Heart right ventricle (tissue), 16 donors: Measurements from ENCODE around the gene POU3F3. TPM values are rescaled to one million over a fixed set of nuclear protein-coding genes. Genes with fewer than 3 reads are reported as not detected.

Experiments used
- ATAC-seq, 8 donors: fragments of 200-7000 bp; cut with Tn5 transposase; one replicate each; pipeline ENCODE4 v1.9.1; 2020; ENCODE audit warnings: mild to moderate bottlenecking in 8 of 8, moderate library complexity in 8 of 8, moderate number of reproducible peaks in 1 of 8
- DNase-seq, 2 donors: peaks; one replicate each; pipeline ENCODE4 v3.0.0-alpha.2; 2020
- H3K27ac ChIP-seq, 10 donors: fragments of 200-600 bp; sonication (generic) in 2 of 10; one replicate each; pipeline versions ENCODE4 v1.5.0 to v1.8.0; 2020 to 2022; ENCODE audit warnings: mild to moderate bottlenecking in 3 of 10
- H3K27me3 ChIP-seq, 7 donors: fragments of 200-600 bp; one replicate each; pipeline ENCODE4 v1.8.0; 2021 to 2022; ENCODE audit warnings: mild to moderate bottlenecking in 2 of 7
- H3K36me3 ChIP-seq, 9 donors: fragments of 200-600 bp; sonication (generic) in 1 of 9; one replicate each; pipeline versions ENCODE4 v1.5.0 to v1.8.0; 2020 to 2022; ENCODE audit warnings: mild to moderate bottlenecking in 2 of 9
- H3K4me1 ChIP-seq, 9 donors: fragments of 200-600 bp; sonication (generic) in 1 of 9; one replicate each; pipeline versions ENCODE4 v1.5.0 to v1.8.0; 2020 to 2022; ENCODE audit warnings: mild to moderate bottlenecking in 4 of 9
- H3K4me3 ChIP-seq, 10 donors: fragments of 200-600 bp; sonication (generic) in 2 of 10; one replicate each; pipeline versions ENCODE4 v1.5.0 to v1.8.0; 2020 to 2022; ENCODE audit warnings: mild to moderate bottlenecking in 7 of 10, moderate library complexity in 2 of 10
- H3K9me3 ChIP-seq, 11 donors: fragments of 200-600 bp in 10 of 11; sonication (generic) in 2 of 11; one replicate each; pipeline versions ENCODE4 v1.5.0 to v1.8.0; 2013 to 2022; ENCODE audit warnings: mild to moderate bottlenecking in 2 of 11, control low read depth in 1 of 11, moderate library complexity in 1 of 11
- WGBS, 2 donors: extraction: QIAGEN DNeasy Blood & Tissue Kit; methylation state at CpG; one replicate each; pipeline ENCODE4 v1.1.7; 2013; ENCODE audit warnings: inconsistent platforms in 1 of 2; 5-methylcytosine and 5-hydroxymethylcytosine counted together
- intact Hi-C, 10 donors: fragments of 100-400 bp; cut with DNase I; formaldehyde crosslinking; loops; one replicate each; pipeline versions ENCODE4 v1.11.1 to v1.14.2; 2022
- polyA plus RNA-seq, 2 donors: library from polyadenylated mRNA; stranded (reverse); fragments of 200-250 nt; gene quantifications; one replicate each; pipeline ENCODE4 v1.2.3, GENCODE V29; 2013
- total RNA-seq, 10 donors: library from RNA; stranded (reverse); fragmentation: NEBNext Ultra II Directional in 3 of 10; extraction: Animal tissue kit (Norgen Biotek cat#: 25700) in 3 of 10; gene quantifications; one replicate each; pipeline versions ENCODE4 v1.2.1 to v1.2.4, GENCODE V29; 2021 to 2023
- TF ChIP-seq, protein P1 (sequence below), 9 donors: fragments of 200-600 bp; sonication (generic) in 2 of 9; IDR thresholded peaks; one replicate each; pipeline versions ENCODE4 v1.5.0 to v1.8.0; 2021 to 2022; ENCODE audit warnings: antibody characterized with exemption in 9 of 9, mild to moderate bottlenecking in 5 of 9, moderate library complexity in 1 of 9
- donor health status: Arrhythmogenic right ventricular cardiomyopathy.
- donor health status: ischemic (EF 13 %, LVEDD 7.1; RV severe dilation, severe dysfunction).
- donor health status: healthy with polysubstance abuse.
- donor health status: DM: no; HTN: yes; CAD: no.
- donor health status: DM: no; HTN: no; CAD: no.
- donor health status: ischemic (EF 25% LVEDD 6.9; RV normal size, moderate dysfunction).
- donor health status: ischemic (EF 25% LVEDD 5.7; RV mildly dilated, moderate dysfunction).
- donor health status: healthy.
- donor health status: DM: yes; HTN: yes; CAD: no.
- donor health status: Ischemic cardiomyopathy.
- donor health status: ischemic (EF 35%, LVEDD 5.7; RV mildly dilated, moderate dysfunction).
- donor health status: nonischemic (EF 11% LVEDD 7.7; RV severe dilation, severe dysfunction).
- donor health status: DM: yes; HTN: yes; CAD: no.
- donor health status: PGD.
- donor health status: ischemic (EF 29% LVEDD 5.4; RV normal size, mild dysfunction).
- donor health status: nonischemic (EF 23%, LVEDD 6.1; RV moderate dilation, normal function).

POU3F3 gene
- total and polyA plus RNA-seq, 12 donors: 0.04 to 0.61 (median 0.12) TPM; not detected in 5

GRCh38 chr2:104845552-104845931 is 8.4 kb upstream of the POU3F3 start:
- Histone ChIP-seq H3K27me3 (peaks cover 34 to 100% (median 99%) of the 10 kb centered on the region in 7 donors), H3K27ac (no peak overlapping the region), H3K36me3 (no peaks in the 10 kb centered on the region), H3K4me1 (peaks cover 0 to 32% (median 17%) of the 10 kb centered on the region in 9 donors), H3K9me3 (no peaks in the 10 kb centered on the region), H3K4me3 (peak overlapping the region in 1 of 10 donors; percentile 10)
- WGBS, 2 donors: 2 to 6% methylated on average over 13 of the region's 13 CpGs
- no peak for DNase-seq
- intact Hi-C loops: no loop called here
- ATAC-seq: no peak
- TF ChIP-seq, protein P1, sequence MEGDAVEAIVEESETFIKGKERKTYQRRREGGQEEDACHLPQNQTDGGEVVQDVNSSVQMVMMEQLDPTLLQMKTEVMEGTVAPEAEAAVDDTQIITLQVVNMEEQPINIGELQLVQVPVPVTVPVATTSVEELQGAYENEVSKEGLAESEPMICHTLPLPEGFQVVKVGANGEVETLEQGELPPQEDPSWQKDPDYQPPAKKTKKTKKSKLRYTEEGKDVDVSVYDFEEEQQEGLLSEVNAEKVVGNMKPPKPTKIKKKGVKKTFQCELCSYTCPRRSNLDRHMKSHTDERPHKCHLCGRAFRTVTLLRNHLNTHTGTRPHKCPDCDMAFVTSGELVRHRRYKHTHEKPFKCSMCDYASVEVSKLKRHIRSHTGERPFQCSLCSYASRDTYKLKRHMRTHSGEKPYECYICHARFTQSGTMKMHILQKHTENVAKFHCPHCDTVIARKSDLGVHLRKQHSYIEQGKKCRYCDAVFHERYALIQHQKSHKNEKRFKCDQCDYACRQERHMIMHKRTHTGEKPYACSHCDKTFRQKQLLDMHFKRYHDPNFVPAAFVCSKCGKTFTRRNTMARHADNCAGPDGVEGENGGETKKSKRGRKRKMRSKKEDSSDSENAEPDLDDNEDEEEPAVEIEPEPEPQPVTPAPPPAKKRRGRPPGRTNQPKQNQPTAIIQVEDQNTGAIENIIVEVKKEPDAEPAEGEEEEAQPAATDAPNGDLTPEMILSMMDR (IDR thresholded peaks at IDR 0.05): no peak

GRCh38 chr2:104845946-104846785 is 7.7 kb upstream of the POU3F3 start:
- Histone ChIP-seq H3K4me1 (peaks cover 0 to 32% (median 17%) of the 10 kb centered on the region in 9 donors), H3K36me3 (no peaks in the 10 kb centered on the region), H3K27ac (no peak overlapping the region), H3K9me3 (no peaks in the 10 kb centered on the region), H3K27me3 (peaks cover 40 to 100% (median 100%) of the 10 kb centered on the region in 7 donors), H3K4me3 (no peak overlapping the region)
- intact Hi-C loops: no loop called here
- 3 to 13% methylated on average over 16 of the region's 16 CpGs for WGBS, 2 donors
- ATAC-seq (no peak), DNase-seq (no peak)
- TF ChIP-seq, protein P1 (IDR thresholded peaks at IDR 0.05): no peak

GRCh38 chr2:104846786-104847585 is 6.9 kb upstream of the POU3F3 start:
- 13 to 24% methylated on average over 9 of the region's 9 CpGs for WGBS, 2 donors
- DNase-seq: no peak
- H3K9me3 ChIP-seq: no peaks in the 10 kb centered on the region
- H3K4me3 ChIP-seq: no peak overlapping the region
- intact Hi-C loops: no loop called here
- ATAC-seq: no peak
- H3K36me3 ChIP-seq: no peaks in the 10 kb centered on the region
- H3K27ac ChIP-seq: no peak overlapping the region
- TF ChIP-seq, protein P1 (IDR thresholded peaks at IDR 0.05): no peak
- peaks cover 0 to 37% (median 21%) of the 10 kb centered on the region in 9 donors for H3K4me1 ChIP-seq
- peaks cover 40 to 100% (median 100%) of the 10 kb centered on the region in 7 donors for H3K27me3 ChIP-seq

DNA sequence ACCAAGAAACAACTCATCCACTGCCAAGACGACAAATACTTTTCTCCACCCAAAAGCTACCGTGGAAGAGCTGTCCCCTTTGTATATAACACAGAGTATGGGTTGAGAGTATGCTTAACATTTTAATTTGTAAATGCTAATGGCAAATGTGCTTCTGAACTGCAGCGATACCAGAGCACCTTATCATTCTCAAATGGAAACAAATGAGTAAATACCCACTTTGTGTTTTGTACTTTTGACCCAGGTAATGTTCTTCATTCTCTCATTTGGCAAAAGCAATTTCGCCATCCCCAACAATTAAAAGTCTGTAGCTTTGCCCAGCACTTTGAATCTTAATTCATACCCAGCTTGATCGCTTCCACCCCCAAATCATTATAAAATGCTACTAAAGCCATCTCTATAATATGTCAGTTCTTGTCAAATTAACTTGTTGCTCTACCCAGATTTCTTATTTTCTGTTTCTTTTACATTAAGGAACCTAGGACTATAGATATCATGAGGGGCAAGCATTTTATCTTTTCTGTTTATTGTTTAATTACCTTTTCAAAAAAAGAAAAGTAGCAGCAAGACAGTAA is 6.2 kb upstream of the POU3F3 start:
- no peaks in the 10 kb centered on the region for H3K36me3 ChIP-seq
- no peak for DNase-seq
- TF ChIP-seq, protein P1 (IDR thresholded peaks at IDR 0.05): no peak
- H3K27me3 ChIP-seq: peaks cover 38 to 100% (median 99%) of the 10 kb centered on the region in 7 donors
- no peak overlapping the region for H3K27ac ChIP-seq
- 11 to 24% methylated on average over 5 of the region's 5 CpGs for WGBS, 2 donors
- H3K4me3 ChIP-seq: no peak overlapping the region
- intact Hi-C loops: no loop called here
- no peak for ATAC-seq
- no peaks in the 10 kb centered on the region for H3K9me3 ChIP-seq
- H3K4me1 ChIP-seq: peaks cover 0 to 40% (median 27%) of the 10 kb centered on the region in 9 donors
